Suprapubic skin (tissue), 4 donors: ENCODE data around the gene IGSF23. TPM values are rescaled to one million over a fixed set of nuclear protein-coding genes. Genes with fewer than 3 reads are reported as not detected.

Experiments used
- DNase-seq, 2 donors: peaks; one replicate each; pipeline ENCODE4 v3.0.0-alpha.2; 2019; ENCODE audit warnings: low spot score in 2 of 2
- H3K27ac ChIP-seq: fragments of 200-600 bp; sonication (generic); one replicate; pipeline ENCODE4 v1.5.1; 2019
- H3K27me3 ChIP-seq: fragments of 200-600 bp; sonication (generic); one replicate; pipeline ENCODE4 v1.5.1; 2019
- H3K36me3 ChIP-seq: fragments of 200-600 bp; sonication (generic); one replicate; pipeline ENCODE4 v1.5.1; 2019
- H3K4me1 ChIP-seq: fragments of 200-600 bp; sonication (generic); one replicate; pipeline ENCODE4 v1.5.1; 2019
- H3K4me3 ChIP-seq: fragments of 200-600 bp; sonication (generic); one replicate; pipeline ENCODE4 v1.5.1; 2019; ENCODE audit warnings: mild to moderate bottlenecking
- H3K9me3 ChIP-seq: fragments of 200-600 bp; sonication (generic); one replicate; pipeline ENCODE4 v1.5.1; 2019
- CTCF ChIP-seq, 2 donors: fragments of 200-600 bp in 1 of 2; fragments of 450-650 bp in 1 of 2; sonication (generic) in 1 of 2; IDR thresholded peaks; one replicate each; pipeline ENCODE4 v1.5.1; 2016 to 2019; ENCODE audit warnings: antibody characterized with exemption in 2 of 2, mild to moderate bottlenecking in 1 of 2, moderate library complexity in 1 of 2
- EP300 ChIP-seq: sonication (generic); formaldehyde crosslinking; IDR thresholded peaks from one replicate; pipeline ENCODE4 v1.6.1; 2017; ENCODE audit warnings: antibody characterized with exemption
- POLR2A ChIP-seq, 2 donors: fragments of 450-650 bp; IDR thresholded peaks; one replicate each; pipeline ENCODE4 v1.6.1; 2017; ENCODE audit warnings: antibody characterized with exemption in 2 of 2, mild to moderate bottlenecking in 2 of 2, moderate library complexity in 2 of 2
- POLR2AphosphoS5 ChIP-seq, 3 donors: sonication (generic); formaldehyde crosslinking; IDR thresholded peaks; one replicate each; pipeline ENCODE4 v1.6.1; 2017; ENCODE audit warnings: antibody characterized with exemption in 3 of 3
- WGBS: methylation state at CpG from one replicate; pipeline ENCODE4 v1.1.5; 2018; 5-methylcytosine and 5-hydroxymethylcytosine counted together
- total RNA-seq, 4 donors: library from RNA; depleted of rRNA; stranded (reverse); fragments of >200 nt; gene quantifications; one replicate each; pipeline ENCODE4 v1.1.0, GENCODE V29; 2016

IGSF23 gene
- total RNA-seq, 4 donors from 2014 or later, result not detected

GRCh38 chr19:44641501-44642265, 28.3 kb downstream of the IGSF23 start:
- H3K27me3 ChIP-seq, result no peaks in the 10 kb centered on the region
- 85% methylated on average over 9 of the region's 9 CpGs for WGBS
- no peak overlapping the region for H3K27ac ChIP-seq
- H3K4me1 ChIP-seq, result peaks cover 6% of the 10 kb centered on the region
- DNase-seq, result no peak
- H3K36me3 ChIP-seq, result no peaks in the 10 kb centered on the region
- TF ChIP-seq POLR2AphosphoS5 (IDR thresholded peaks at IDR 0.05), result no peak
- no peak for TF ChIP-seq POLR2A (IDR thresholded peaks at IDR 0.05)
- TF ChIP-seq EP300, result no peak
- TF ChIP-seq CTCF (IDR thresholded peaks at IDR 0.05), result no peak
- no peak overlapping the region for H3K4me3 ChIP-seq
- H3K9me3 ChIP-seq, result no peaks in the 10 kb centered on the region

- WGBS, result 33% methylated on average over 1 of the region's 1 CpG
- TF ChIP-seq EP300 (no peak), CTCF (IDR thresholded peaks at IDR 0.05) (no peak), POLR2A (IDR thresholded peaks at IDR 0.05) (no peak), POLR2AphosphoS5 (IDR thresholded peaks at IDR 0.05) (no peak)
- peaks cover 6% of the 10 kb centered on the region for H3K4me1 ChIP-seq
- no peaks in the 10 kb centered on the region for H3K27me3 ChIP-seq
- H3K9me3 ChIP-seq, result no peaks in the 10 kb centered on the region
- H3K27ac ChIP-seq, result no peak overlapping the region
- H3K4me3 ChIP-seq, result no peak overlapping the region
- no peaks in the 10 kb centered on the region for H3K36me3 ChIP-seq
- DNase-seq, result no peak
These were observed 29.0 kb downstream of the IGSF23 start for GRCh38 chr19:44642377-44642776.

GRCh38 chr19:44643605-44644401, 30.4 kb downstream of the IGSF23 start, which contains the start of gene PVR:
PVR (plus strand) TSS chr19:44643910; CDS start chr19:44644097, 187 bp downstream.
- H3K4me1 ChIP-seq, result peaks cover 6% of the 10 kb centered on the region
- peak within 1 kb of the TSS; percentile 47 for H3K27ac ChIP-seq
- 0% methylated on average over 4 of the region's 70 CpGs for WGBS
- H3K27me3 ChIP-seq, result no peaks in the 10 kb centered on the region
- no peaks in the 10 kb centered on the region for H3K36me3 ChIP-seq
- TF ChIP-seq POLR2AphosphoS5 (IDR thresholded peaks at IDR 0.05), result no peak
- no peak for TF ChIP-seq EP300
- no peak for TF ChIP-seq CTCF (IDR thresholded peaks at IDR 0.05)
- no peak for TF ChIP-seq POLR2A (IDR thresholded peaks at IDR 0.05)
- DNase-seq, result peak in 1 of 2 donors; percentile 74
- H3K9me3 ChIP-seq, result no peaks in the 10 kb centered on the region
- peak within 1 kb of the TSS; percentile 77 for H3K4me3 ChIP-seq

GRCh38 chr19:44644402-44645016, 31.1 kb downstream of the IGSF23 start:
- 11% methylated on average over 13 of the region's 13 CpGs for WGBS
- DNase-seq, result no peak
- Histone ChIP-seq H3K27me3 (no peaks in the 10 kb centered on the region), H3K36me3 (no peaks in the 10 kb centered on the region), H3K4me3 (peak overlapping the region; percentile 77), H3K9me3 (no peaks in the 10 kb centered on the region), H3K27ac (peak overlapping the region; percentile 47), H3K4me1 (peaks cover 6% of the 10 kb centered on the region)
- TF ChIP-seq POLR2A (IDR thresholded peaks at IDR 0.05) (no peak), CTCF (IDR thresholded peaks at IDR 0.05) (no peak), POLR2AphosphoS5 (IDR thresholded peaks at IDR 0.05) (no peak), EP300 (no peak)
